Peyer's patch (tissue), 4 donors: ENCODE data around the gene MKNK2. TPM values are rescaled to one million over a fixed set of nuclear protein-coding genes. Genes with fewer than 3 reads are reported as not detected.

Experiments used
- DNase-seq, 3 donors: peaks; one replicate each; pipeline ENCODE4 v3.0.0-alpha.2; 2017 to 2019
- H3K27ac ChIP-seq, 4 donors: fragments of 200-600 bp; sonication (generic); one replicate each; pipeline ENCODE4 v1.5.1; 2016 to 2019
- H3K27me3 ChIP-seq, 2 donors: fragments of 200-600 bp; sonication (generic); one replicate each; pipeline ENCODE4 v1.5.1; 2019
- H3K36me3 ChIP-seq, 3 donors: fragments of 200-600 bp; sonication (generic); one replicate each; pipeline ENCODE4 v1.5.1; 2016 to 2019
- H3K4me1 ChIP-seq, 4 donors: fragments of 200-600 bp; sonication (generic); one replicate each; pipeline ENCODE4 v1.5.1; 2016 to 2019
- H3K4me3 ChIP-seq, 4 donors: fragments of 200-600 bp; sonication (generic); 1 replicate in 3 of 4; 2 replicates in 1 of 4; pipeline ENCODE4 v1.5.1; 2016 to 2019; ENCODE audit warnings: mild to moderate bottlenecking in 1 of 4
- H3K9me3 ChIP-seq, 4 donors: fragments of 200-600 bp; sonication (generic); one replicate each; pipeline ENCODE4 v1.5.1; 2016 to 2019; ENCODE audit warnings: mild to moderate bottlenecking in 1 of 4
- CTCF ChIP-seq, 6 experiments: fragments of 450-650 bp in 4 of 6; fragments of 200-600 bp in 2 of 6; sonication (generic) in 1 of 6; IDR thresholded peaks; one replicate each; pipeline ENCODE4 v1.5.1; 2017 to 2019; ENCODE audit warnings: antibody characterized with exemption in 6 of 6, mild to moderate bottlenecking in 3 of 6, moderate library complexity in 1 of 6
- POLR2A ChIP-seq, 2 donors: fragments of 450-650 bp; IDR thresholded peaks; one replicate each; pipeline ENCODE4 v1.5.1; 2017; ENCODE audit warnings: antibody characterized with exemption in 2 of 2, mild to moderate bottlenecking in 2 of 2, moderate library complexity in 2 of 2
- total RNA-seq, 4 donors: library from RNA; depleted of rRNA; stranded (reverse); fragments of >200 nt; gene quantifications; one replicate each; pipeline ENCODE4 v1.1.0, GENCODE V29; 2016

The MKNK2 gene
- total RNA-seq, 4 donors from 2014 or later, result 119 to 253 (median 192) TPM

GRCh38 chr19:1998712-1999708, 52.0 kb downstream of the MKNK2 start:
- Histone ChIP-seq H3K9me3 (no peaks in the 10 kb centered on the region), H3K4me3 (no peak overlapping the region), H3K27me3 (no peaks in the 10 kb centered on the region), H3K27ac (no peak overlapping the region), H3K36me3 (peaks cover 0 to 56% (median 0%) of the 10 kb centered on the region in 3 donors), H3K4me1 (no peaks in the 10 kb centered on the region)
- DNase-seq, result no peak
- TF ChIP-seq CTCF (IDR thresholded peaks at IDR 0.05) (no peak), POLR2A (IDR thresholded peaks at IDR 0.05) (no peak)

DNA sequence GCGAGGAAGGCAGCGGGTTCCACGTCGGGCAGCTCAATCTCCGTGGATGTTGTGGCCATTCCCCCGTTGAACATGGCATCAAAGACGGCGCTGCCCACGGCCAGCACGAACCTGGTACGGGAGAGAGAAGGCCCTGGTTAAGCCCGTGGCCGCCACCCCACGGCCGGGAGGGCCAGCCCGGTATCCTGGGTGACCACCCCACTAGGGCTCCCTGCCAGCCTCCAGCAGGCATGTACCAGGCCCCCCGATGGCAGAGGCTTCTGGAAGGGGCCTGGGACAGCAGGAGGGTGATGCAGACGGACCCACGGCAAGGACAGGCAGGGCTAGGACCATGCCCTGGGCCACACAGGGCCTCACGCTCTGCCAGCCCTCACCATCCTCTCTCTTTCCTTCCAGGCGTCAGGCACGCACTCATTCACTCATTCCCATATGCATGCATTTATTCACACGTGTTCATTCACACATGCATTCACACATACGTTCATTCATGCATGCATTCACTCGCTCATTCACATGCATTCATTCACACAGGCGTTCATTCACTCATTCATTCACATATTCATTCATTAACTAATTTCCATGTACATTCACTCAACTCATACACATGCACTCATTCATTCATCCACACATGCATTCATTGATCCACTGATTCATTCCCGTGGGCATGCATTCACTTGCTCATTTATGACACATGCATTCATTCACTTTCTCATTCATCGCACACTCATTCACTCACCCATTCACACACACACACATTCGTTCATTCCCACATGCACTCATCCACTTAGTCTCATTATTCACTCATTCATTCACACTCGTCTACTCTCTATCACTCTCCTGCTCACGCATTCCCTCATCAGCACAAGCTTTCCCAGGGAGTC, 53.5 kb downstream of the MKNK2 start:
- no peaks in the 10 kb centered on the region for H3K4me1 ChIP-seq
- no peak overlapping the region for H3K27ac ChIP-seq
- no peak for DNase-seq
- no peak overlapping the region for H3K4me3 ChIP-seq
- TF ChIP-seq POLR2A (IDR thresholded peaks at IDR 0.05) (no peak), CTCF (IDR thresholded peaks at IDR 0.05) (no peak)
- peaks cover 0 to 68% (median 0%) of the 10 kb centered on the region in 3 donors for H3K36me3 ChIP-seq
- H3K27me3 ChIP-seq, result no peaks in the 10 kb centered on the region
- H3K9me3 ChIP-seq, result no peaks in the 10 kb centered on the region

DNA sequence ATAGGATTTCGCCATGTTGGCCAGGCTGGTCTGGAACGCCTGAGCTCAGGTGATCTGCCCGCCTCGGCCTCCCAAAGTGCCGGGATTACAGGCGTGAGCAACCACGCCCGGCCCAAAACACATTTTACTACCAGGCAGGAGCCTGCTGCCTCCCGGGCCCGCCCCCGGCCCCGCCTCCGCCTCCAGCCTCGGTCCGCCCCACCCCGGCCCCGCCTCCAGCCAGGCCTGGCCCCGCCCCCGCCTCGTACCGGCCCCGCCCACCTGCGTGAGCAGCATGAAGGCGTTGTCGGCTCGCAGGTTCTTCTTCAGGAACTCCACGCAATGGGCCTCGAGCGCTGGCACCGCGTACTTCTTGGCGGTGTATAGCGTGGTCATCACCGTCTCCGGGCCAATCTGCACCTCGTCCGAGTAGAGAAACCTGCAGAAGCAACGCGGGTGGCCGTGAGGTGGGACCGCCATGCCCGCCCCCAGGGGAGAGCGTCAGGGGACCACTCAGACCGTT, 58.2 kb downstream of the MKNK2 start:
- DNase-seq, result peak in 1 of 3 donors; percentile 52
- Histone ChIP-seq H3K4me3 (no peak overlapping the region), H3K4me1 (no peaks in the 10 kb centered on the region), H3K9me3 (no peaks in the 10 kb centered on the region), H3K27ac (no peak overlapping the region), H3K36me3 (peaks cover 0 to 85% (median 0%) of the 10 kb centered on the region in 3 donors), H3K27me3 (no peaks in the 10 kb centered on the region)
- TF ChIP-seq POLR2A (IDR thresholded peaks at IDR 0.05), result no peak
- TF ChIP-seq CTCF (IDR thresholded peaks at IDR 0.05), result no peak

DNA sequence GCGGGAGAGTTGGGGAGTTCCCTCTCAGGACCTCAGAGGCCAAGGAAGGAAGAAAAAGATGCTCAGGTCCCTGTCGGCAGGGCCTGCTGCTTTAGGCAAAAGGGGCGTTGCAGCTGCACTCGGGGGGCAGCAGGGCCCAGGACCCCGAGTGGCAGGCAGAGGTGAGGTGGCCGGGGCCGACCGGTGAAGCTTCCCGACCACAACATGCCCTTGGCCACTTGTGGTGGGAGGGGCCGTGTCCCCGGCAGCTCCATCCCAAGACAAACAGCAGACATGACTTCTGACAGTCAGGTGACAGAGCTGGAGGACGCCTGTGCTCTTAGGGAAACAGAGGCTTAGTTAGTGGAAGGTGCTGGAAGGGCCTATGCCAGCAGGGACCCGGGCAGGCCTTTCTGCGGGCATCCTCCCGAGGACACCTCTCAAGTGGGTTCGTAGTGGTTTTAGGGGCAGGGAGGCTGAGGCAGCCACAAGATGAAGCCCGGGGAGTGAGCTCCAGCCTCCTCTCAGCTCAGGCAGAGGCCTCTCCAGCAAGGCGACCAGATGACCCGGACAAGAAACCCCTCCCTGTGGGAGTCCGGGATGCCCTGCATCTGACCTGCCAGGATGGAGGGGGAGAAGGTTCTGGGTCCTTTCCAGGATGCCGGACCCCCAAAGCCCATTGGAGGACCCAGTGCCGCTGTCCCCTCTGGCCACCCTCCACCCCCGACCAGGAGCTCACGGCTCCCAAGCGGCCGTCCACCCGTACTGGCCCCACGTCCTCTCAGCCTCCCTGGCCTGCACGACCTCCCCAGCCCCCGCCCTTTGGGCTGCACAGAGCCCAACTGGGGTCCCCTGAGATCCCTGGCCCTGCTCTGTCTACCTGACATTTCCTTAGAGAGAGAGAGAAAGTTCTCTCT, 59.8 kb downstream of the MKNK2 start:
- Histone ChIP-seq H3K4me1 (no peaks in the 10 kb centered on the region), H3K27ac (no peak overlapping the region), H3K4me3 (no peak overlapping the region), H3K27me3 (no peaks in the 10 kb centered on the region), H3K36me3 (peaks cover 0 to 85% (median 0%) of the 10 kb centered on the region in 3 donors), H3K9me3 (no peaks in the 10 kb centered on the region)
- peak in 1 of 3 donors; percentile 41 for DNase-seq
- TF ChIP-seq POLR2A (IDR thresholded peaks at IDR 0.05) (no peak), CTCF (IDR thresholded peaks at IDR 0.05) (no peak)
